Upper lobe of right lung (tissue), 1 donor: ENCODE measurements around the gene PNLDC1. TPM values are rescaled to one million over a fixed set of nuclear protein-coding genes. Genes with fewer than 3 reads are reported as not detected.

Experiments used
- ATAC-seq: fragments of 200-7000 bp; cut with Tn5 transposase; one replicate; pipeline ENCODE4 v1.9.1; 2020; ENCODE audit warnings: mild to moderate bottlenecking, moderate library complexity
- DNase-seq: peaks from one replicate; pipeline ENCODE4 v3.0.0-alpha.2; 2020
- H3K27ac ChIP-seq: fragments of 200-600 bp; one replicate; pipeline ENCODE4 v1.8.0; 2022
- H3K27me3 ChIP-seq: fragments of 200-600 bp; one replicate; pipeline ENCODE4 v1.8.0; 2022; ENCODE audit warnings: mild to moderate bottlenecking
- H3K36me3 ChIP-seq: fragments of 200-600 bp; one replicate; pipeline ENCODE4 v1.8.0; 2022
- H3K4me1 ChIP-seq: fragments of 200-600 bp; one replicate; pipeline ENCODE4 v1.8.0; 2022
- H3K4me3 ChIP-seq: fragments of 200-600 bp; one replicate; pipeline ENCODE4 v1.8.0; 2022; ENCODE audit warnings: mild to moderate bottlenecking
- H3K9me3 ChIP-seq: fragments of 200-600 bp; one replicate; pipeline ENCODE4 v1.8.0; 2022
- intact Hi-C: fragments of 100-400 bp; cut with DNase I; formaldehyde crosslinking; loops from one replicate; pipeline ENCODE4 v1.11.0; 2022
- total RNA-seq: library from RNA; stranded (reverse); fragmentation: NEBNext Ultra II Directional; extraction: Animal tissue kit (Norgen Biotek cat#: 25700); gene quantifications from one replicate; pipeline ENCODE4 v1.2.1, GENCODE V29; 2021
- TF ChIP-seq, protein P1 (sequence below): fragments of 200-600 bp; IDR thresholded peaks from one replicate; pipeline ENCODE4 v1.8.0; 2022; ENCODE audit warnings: antibody characterized with exemption
- donor health status: DM: no; HTN: yes; CAD: no; lungs with severe emphysema.

PNLDC1 gene
- total RNA-seq, 1 donor from 2014 or later: 0.49 TPM

DNA sequence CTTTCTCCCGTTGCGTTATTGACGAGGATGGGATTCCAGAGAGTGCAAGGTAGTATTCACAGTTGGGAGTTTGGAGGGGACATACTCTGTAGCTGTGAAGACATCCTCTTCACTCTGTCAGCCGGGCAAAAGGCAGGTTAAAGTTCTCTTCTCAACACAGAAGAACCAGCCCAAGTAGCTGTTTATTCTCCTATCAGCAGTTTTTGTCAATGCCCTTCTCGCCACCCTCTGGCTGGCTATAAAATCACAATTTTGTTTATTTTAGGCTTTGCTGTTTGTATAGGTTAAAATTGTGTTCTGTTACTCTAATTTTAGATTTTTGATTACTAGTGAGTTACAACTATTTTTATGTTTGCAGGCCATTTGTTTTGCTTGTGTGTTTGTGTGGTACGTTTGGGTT is 52.8 kb downstream of the PNLDC1 start:
- Histone ChIP-seq H3K9me3 (no peaks in the 10 kb centered on the region), H3K4me1 (no peaks in the 10 kb centered on the region), H3K27me3 (no peaks in the 10 kb centered on the region), H3K4me3 (no peak overlapping the region), H3K27ac (no peak overlapping the region), H3K36me3 (no peaks in the 10 kb centered on the region)
- ATAC-seq (peak; percentile 41), DNase-seq (no peak)
- intact Hi-C loops: no loop called here
- TF ChIP-seq, protein P1, sequence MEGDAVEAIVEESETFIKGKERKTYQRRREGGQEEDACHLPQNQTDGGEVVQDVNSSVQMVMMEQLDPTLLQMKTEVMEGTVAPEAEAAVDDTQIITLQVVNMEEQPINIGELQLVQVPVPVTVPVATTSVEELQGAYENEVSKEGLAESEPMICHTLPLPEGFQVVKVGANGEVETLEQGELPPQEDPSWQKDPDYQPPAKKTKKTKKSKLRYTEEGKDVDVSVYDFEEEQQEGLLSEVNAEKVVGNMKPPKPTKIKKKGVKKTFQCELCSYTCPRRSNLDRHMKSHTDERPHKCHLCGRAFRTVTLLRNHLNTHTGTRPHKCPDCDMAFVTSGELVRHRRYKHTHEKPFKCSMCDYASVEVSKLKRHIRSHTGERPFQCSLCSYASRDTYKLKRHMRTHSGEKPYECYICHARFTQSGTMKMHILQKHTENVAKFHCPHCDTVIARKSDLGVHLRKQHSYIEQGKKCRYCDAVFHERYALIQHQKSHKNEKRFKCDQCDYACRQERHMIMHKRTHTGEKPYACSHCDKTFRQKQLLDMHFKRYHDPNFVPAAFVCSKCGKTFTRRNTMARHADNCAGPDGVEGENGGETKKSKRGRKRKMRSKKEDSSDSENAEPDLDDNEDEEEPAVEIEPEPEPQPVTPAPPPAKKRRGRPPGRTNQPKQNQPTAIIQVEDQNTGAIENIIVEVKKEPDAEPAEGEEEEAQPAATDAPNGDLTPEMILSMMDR: peak; percentile 31

- Histone ChIP-seq H3K36me3 (no peaks in the 10 kb centered on the region), H3K4me1 (no peaks in the 10 kb centered on the region), H3K27ac (no peak overlapping the region), H3K9me3 (no peaks in the 10 kb centered on the region), H3K27me3 (no peaks in the 10 kb centered on the region), H3K4me3 (no peak overlapping the region)
- ATAC-seq (no peak), DNase-seq (no peak)
- TF ChIP-seq, protein P1: no peak
- intact Hi-C loops: no loop called here
Measured at GRCh38 chr6:159853754-159854153, 53.7 kb downstream of the PNLDC1 start.

DNA sequence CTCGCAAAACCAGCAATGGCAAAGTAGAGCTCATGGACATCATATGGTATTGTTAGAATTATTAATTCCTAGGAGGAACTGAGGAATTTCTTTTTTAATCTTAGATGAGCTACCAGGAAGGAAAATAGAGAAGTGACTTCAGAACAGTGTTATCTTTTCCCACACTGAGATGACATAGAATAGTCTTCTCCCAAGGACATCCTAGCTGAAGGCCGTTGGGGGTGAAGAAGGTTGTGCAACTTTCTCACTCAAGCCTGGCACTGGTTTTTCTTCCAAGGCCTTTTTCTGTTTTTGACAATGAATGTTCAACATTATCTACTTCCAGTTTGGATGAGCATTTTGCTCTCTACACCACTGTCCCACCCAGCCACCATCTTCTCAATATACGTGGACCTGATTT is 54.9 kb downstream of the PNLDC1 start:
- intact Hi-C loops: no loop called here
- Histone ChIP-seq H3K9me3 (no peaks in the 10 kb centered on the region), H3K4me1 (no peaks in the 10 kb centered on the region), H3K4me3 (no peak overlapping the region), H3K27me3 (no peaks in the 10 kb centered on the region), H3K27ac (no peak overlapping the region), H3K36me3 (no peaks in the 10 kb centered on the region)
- ATAC-seq: no peak
- TF ChIP-seq, protein P1: no peak
- DNase-seq: no peak

DNA sequence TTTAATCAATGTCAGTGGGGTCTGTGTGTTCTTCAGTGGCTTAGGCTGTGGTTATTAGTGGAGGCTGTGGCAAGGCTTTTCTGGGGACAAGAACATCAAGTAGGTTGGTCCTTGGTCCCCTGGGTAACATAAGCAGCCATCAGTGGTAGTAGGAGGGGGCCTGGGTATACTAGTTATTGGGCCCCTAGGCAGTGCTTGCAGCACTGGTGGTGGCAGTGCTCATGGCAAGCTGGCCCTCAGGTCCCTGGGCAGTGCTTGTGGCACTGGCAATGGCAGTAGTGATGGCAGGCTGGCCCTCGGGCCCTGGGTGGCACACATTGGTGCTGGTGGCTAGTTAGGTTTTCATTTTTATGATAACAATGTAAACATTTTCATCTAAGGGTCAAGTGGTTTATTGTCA is 58.2 kb downstream of the PNLDC1 start:
- Histone ChIP-seq H3K36me3 (no peaks in the 10 kb centered on the region), H3K27ac (no peak overlapping the region), H3K4me1 (no peaks in the 10 kb centered on the region), H3K4me3 (no peak overlapping the region), H3K27me3 (no peaks in the 10 kb centered on the region), H3K9me3 (no peaks in the 10 kb centered on the region)
- no peak for ATAC-seq
- TF ChIP-seq, protein P1: no peak
- intact Hi-C loops: no loop called here
- DNase-seq: no peak

DNA sequence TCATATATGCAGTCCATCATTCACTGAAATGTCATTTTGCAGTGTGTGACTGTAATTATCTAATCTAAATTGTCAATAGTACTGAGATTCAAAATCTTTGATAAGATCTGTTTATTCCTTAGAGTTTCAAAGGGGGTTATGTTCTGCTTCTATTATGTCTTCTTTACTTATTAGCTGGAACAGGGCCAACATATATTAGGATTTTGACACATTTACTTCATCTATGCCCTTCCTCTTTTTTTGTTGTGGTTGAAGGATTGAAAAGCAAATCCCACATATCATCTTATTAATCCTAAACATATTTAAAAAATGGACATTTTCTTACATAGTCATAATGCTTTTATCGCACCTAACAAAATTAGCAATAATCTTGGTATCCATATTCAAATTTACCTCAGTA is 60.4 kb downstream of the PNLDC1 start:
- no peaks in the 10 kb centered on the region for H3K9me3 ChIP-seq
- no peaks in the 10 kb centered on the region for H3K4me1 ChIP-seq
- TF ChIP-seq, protein P1: no peak
- no peak overlapping the region for H3K4me3 ChIP-seq
- ATAC-seq (no peak), DNase-seq (no peak)
- H3K27me3 ChIP-seq: no peaks in the 10 kb centered on the region
- no peaks in the 10 kb centered on the region for H3K36me3 ChIP-seq
- no peak overlapping the region for H3K27ac ChIP-seq
- intact Hi-C loops: no loop called here

- intact Hi-C loops: no loop called here
- no peak for DNase-seq
Measured at GRCh38 chr6:159862103-159862502, 62.0 kb downstream of the PNLDC1 start.

More at GRCh38 chr6:159862103-159862502, 62.0 kb downstream of the PNLDC1 start:
- Histone ChIP-seq H3K27me3 (no peaks in the 10 kb centered on the region), H3K36me3 (no peaks in the 10 kb centered on the region), H3K9me3 (no peaks in the 10 kb centered on the region), H3K4me3 (no peak overlapping the region), H3K27ac (no peak overlapping the region), H3K4me1 (no peaks in the 10 kb centered on the region)
- no peak for ATAC-seq
- TF ChIP-seq, protein P1: no peak
